HepG2 (cell line): ENCODE results near the gene VWCE. TPM values are rescaled to one million over a fixed set of nuclear protein-coding genes. Genes with fewer than 3 reads are reported as not detected.

Experiments
- ADNP ChIP-seq: sonication (generic); formaldehyde crosslinking; IDR thresholded peaks from 2 replicates; pipeline ENCODE4 v1.4.0; 2020; ENCODE audit warnings: missing genetic modification reagents
- AHDC1 ChIP-seq: sonication (generic); formaldehyde crosslinking; IDR thresholded peaks from 2 replicates; pipeline ENCODE4 v1.5.1; 2020; ENCODE audit warnings: mild to moderate bottlenecking, missing genetic modification reagents, borderline replicate concordance
- GLI4 ChIP-seq: sonication (generic); formaldehyde crosslinking; IDR thresholded peaks from 2 replicates; pipeline ENCODE4 v1.5.1; 2020; ENCODE audit warnings: missing genetic modification reagents, mild to moderate bottlenecking, moderate library complexity, borderline replicate concordance
- KDM6A ChIP-seq: IDR thresholded peaks from 2 replicates; pipeline ENCODE4 v1.6.1; 2016; ENCODE audit warnings: low read depth
- PAX8 ChIP-seq: sonication (generic); formaldehyde crosslinking; IDR thresholded peaks from 2 replicates; pipeline ENCODE4 v1.8.0; 2022; ENCODE audit warnings: mild to moderate bottlenecking, missing genetic modification reagents, borderline replicate concordance
- PRDM15 ChIP-seq: sonication (generic); formaldehyde crosslinking; IDR thresholded peaks from 2 replicates; pipeline ENCODE4 v1.4.0; 2020; ENCODE audit warnings: missing genetic modification reagents
- PRDM4 ChIP-seq: sonication (generic); formaldehyde crosslinking; IDR thresholded peaks from 2 replicates; pipeline ENCODE4 v1.9.0; 2021; ENCODE audit warnings: missing genetic modification reagents, borderline replicate concordance
- SATB2 ChIP-seq: sonication (generic); formaldehyde crosslinking; IDR thresholded peaks from 2 replicates; pipeline ENCODE4 v1.5.0; 2020; ENCODE audit warnings: missing genetic modification reagents
- ZC3H13 ChIP-seq: sonication (generic); formaldehyde crosslinking; IDR thresholded peaks from 2 replicates; pipeline ENCODE4 v1.8.1; 2023; ENCODE audit warnings: mild to moderate bottlenecking, missing genetic modification reagents, moderate library complexity
- ZNF335 ChIP-seq: sonication (generic); formaldehyde crosslinking; IDR thresholded peaks from 2 replicates; pipeline ENCODE4 v1.4.0; 2020; ENCODE audit warnings: missing genetic modification reagents
- ZNF430 ChIP-seq: sonication (generic); formaldehyde crosslinking; IDR thresholded peaks from 2 replicates; pipeline ENCODE4 v1.9.0; 2021; ENCODE audit warnings: mild to moderate bottlenecking, missing genetic modification reagents
- ZNF546 ChIP-seq: sonication (generic); formaldehyde crosslinking; conservative IDR thresholded peaks from 2 replicates; pipeline ENCODE4 v1.8.1; 2023; ENCODE audit warnings: mild to moderate bottlenecking, missing genetic modification reagents
- ZNF576 ChIP-seq: sonication (generic); formaldehyde crosslinking; IDR thresholded peaks from 2 replicates; pipeline ENCODE4 v1.4.0; 2020; ENCODE audit warnings: mild to moderate bottlenecking, missing genetic modification reagents
- ZNF674 ChIP-seq: sonication (generic); formaldehyde crosslinking; IDR thresholded peaks from 2 replicates; pipeline ENCODE4 v1.5.0; 2020; ENCODE audit warnings: low read depth, mild to moderate bottlenecking, missing genetic modification reagents
- ZNF773 ChIP-seq: sonication (generic); formaldehyde crosslinking; IDR thresholded peaks from 2 replicates; pipeline ENCODE4 v1.4.0; 2020; ENCODE audit warnings: missing genetic modification reagents, borderline replicate concordance
- ZNF780A ChIP-seq: sonication (generic); formaldehyde crosslinking; IDR thresholded peaks from 2 replicates; pipeline ENCODE4 v1.8.0; 2022; ENCODE audit warnings: mild to moderate bottlenecking, missing genetic modification reagents, moderate library complexity
- polyA plus RNA-seq, 8 experiments: library from polyadenylated mRNA; depleted of rRNA in 3 of 8; stranded (reverse) in 7 of 8; unstranded in 1 of 8; fragments of >200 nt; fragmentation: Illumina TruSeq in 4 of 8; extraction: Trizol in 4 of 8; gene quantifications; 2 replicates each; pipeline versions ENCODE4 v1.2.1 to v1.2.3, GENCODE V29; 2011 to 2016; ENCODE audit warnings: low read depth in 4 of 8, missing spikeins in 1 of 8, mixed read lengths in 1 of 8; ENCODE audit not compliant: insufficient read depth in 1 of 8
- total RNA-seq, 5 experiments: library from RNA; depleted of rRNA; stranded (reverse); fragments of >200 nt; fragmentation: Illumina TruSeq; extraction: Trizol; gene quantifications; 2 replicates each; pipeline ENCODE4 v1.2.3, GENCODE V29; 2016; ENCODE audit warnings: low read depth in 1 of 5

VWCE gene
- total and polyA plus RNA-seq, 2 of the 13 experiments (the other 11 are each of a cell fraction or from before 2014, with no cell fraction given), result 27.6 to 58.3 TPM

GRCh38 chr11:61294717-61295595 lies at the start of gene VWCE (continued):
- TF ChIP-seq AHDC1, result peak; percentile 30; the same call in 1 of the 2 replicates
- TF ChIP-seq PAX8, result no peak
- peak; percentile 70; the same call in 1 of the 2 replicates for TF ChIP-seq ZNF430
- no peak for TF ChIP-seq ZNF674 (CRISPR knock-in tag)
- TF ChIP-seq ZNF780A (CRISPR knock-in tag), result no peak; the same call in 1 of the 2 replicates
- peak; percentile 37; the same call in 1 of the 2 replicates for TF ChIP-seq GLI4
- no peak for TF ChIP-seq ZNF773 (CRISPR knock-in tag)
- no peak for TF ChIP-seq ADNP (CRISPR knock-in tag)
- TF ChIP-seq ZC3H13, result peak; percentile 86
- no peak for TF ChIP-seq KDM6A (CRISPR knock-in tag)
- no peak; the same call in 1 of the 2 replicates for TF ChIP-seq ZNF335 (CRISPR knock-in tag)
- peak; percentile 78; the same call in 1 of the 2 replicates for TF ChIP-seq ZNF546
- peak; percentile 55; the same call in 1 of the 2 replicates for TF ChIP-seq PRDM4 (CRISPR knock-in tag)
- peak; percentile 15; the same call in 1 of the 2 replicates for TF ChIP-seq PRDM15
- 0 out of 2 replicates have a peak, but pooled peaks have one; percentile 49 for TF ChIP-seq ZNF576 (CRISPR knock-in tag)
- no peak for TF ChIP-seq SATB2 (CRISPR knock-in tag)
